HG03045 (cell line): Measurements from ENCODE around the gene ENTPD6.

Experiments used
- ATAC-seq: cut with Tn5 transposase; IDR thresholded peaks from one replicate; pipeline ENCODE4 v1.9.1; 2021; ENCODE audit warnings: mild to moderate bottlenecking, moderate library complexity; ENCODE audit not compliant: unreplicated experiment

Gene ENTPD6

GRCh38 chr20:25207149-25207959 is 11.8 kb downstream of the ENTPD6 start:
- ATAC-seq, result no peak

DNA sequence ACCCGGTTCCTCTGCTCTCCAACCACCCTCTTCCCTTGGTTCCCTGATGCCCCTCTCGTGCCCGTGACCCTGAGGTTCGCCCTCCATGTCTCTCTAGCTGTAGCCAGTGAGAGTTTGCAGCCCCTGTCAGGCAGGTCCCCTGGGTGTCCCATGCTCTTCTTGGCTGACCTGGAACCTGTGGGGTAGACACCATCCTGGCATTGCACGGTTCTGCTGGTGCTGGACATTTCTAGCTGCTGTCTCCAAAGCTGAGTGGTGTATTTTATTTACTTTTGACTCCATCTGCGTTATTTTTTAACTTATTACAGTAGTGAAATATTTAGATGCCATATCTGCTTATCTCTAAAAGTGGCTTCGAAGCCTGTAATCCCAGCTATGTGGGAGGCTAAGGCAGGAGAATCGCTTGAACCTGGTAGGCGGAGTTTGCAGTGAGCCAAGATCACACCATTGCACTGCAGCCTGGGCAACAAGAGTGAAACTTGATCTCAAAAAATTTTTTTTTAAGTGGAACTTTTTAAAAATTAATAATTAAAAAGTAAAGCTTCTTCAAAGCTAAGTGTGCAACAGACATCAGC is 12.5 kb downstream of the ENTPD6 start:
- no peak for ATAC-seq

GRCh38 chr20:25209400-25209799 is 13.9 kb downstream of the ENTPD6 start:
- no peak for ATAC-seq

DNA sequence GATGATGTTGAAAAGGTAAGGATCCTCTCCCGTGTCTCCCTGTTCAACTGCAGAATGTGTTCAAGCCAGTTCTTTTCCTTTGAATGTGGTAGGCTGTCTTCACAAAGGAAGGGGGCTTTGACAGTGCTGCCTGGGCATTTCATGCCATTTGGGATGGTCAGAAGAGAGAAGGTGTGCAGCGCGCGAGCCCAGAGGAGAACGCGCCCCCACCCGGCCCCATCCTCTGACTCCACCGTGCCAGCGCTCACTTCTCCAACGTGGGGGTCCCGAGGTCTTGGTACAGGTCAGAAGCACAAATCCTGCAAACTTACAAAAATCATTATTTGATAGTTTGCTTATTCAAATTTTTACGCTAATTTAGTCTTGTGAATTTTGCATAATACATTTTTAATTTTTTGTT is 14.4 kb downstream of the ENTPD6 start:
- no peak for ATAC-seq

GRCh38 chr20:25211273-25211672 is 15.8 kb downstream of the ENTPD6 start:
- ATAC-seq, result no peak

- ATAC-seq, result no peak
These were observed 16.7 kb downstream of the ENTPD6 start for GRCh38 chr20:25212242-25212641.

DNA sequence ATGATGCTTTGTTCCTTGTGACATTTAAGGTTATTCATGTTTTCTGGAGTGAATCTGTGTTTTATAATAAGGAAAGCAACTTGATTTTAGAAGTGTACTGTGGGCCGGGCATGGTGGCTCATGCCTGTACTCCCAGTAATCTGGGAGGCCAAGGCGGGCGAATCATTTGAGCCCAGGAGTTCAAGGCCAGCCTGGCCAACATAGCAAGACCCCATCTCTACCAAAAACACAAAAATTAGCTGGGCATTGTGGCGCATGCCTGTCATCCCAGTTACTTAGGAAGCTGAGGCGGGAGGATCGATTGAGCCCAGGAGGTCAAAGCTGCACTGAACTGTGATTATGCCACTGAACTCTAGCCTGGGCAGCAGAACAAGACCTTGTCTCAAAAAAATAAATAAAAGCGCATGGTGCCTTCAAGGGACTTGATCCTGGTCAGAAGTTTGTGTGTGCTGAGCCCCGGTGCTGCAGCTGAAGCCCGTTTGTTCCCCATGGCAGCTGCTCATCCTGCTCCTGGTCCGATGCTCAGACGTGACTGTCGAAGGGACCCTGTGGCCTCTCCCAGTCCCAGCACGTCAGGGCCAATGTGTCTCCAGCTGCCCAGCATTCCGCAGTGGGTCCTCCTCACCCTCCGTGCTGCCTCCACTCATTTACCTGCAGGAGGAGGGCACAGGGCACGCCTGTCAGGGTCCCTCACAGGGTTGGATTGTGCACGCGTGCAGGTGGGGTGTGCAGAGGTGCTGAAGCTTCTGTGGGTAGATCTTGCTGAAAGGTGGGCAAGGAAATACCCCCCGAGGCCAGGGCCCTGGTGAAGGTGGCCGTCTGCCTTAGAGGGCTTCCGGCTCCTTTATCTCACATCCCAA is 18.3 kb downstream of the ENTPD6 start:
- ATAC-seq, result no peak

GRCh38 chr20:25214426-25214790 is 18.9 kb downstream of the ENTPD6 start:
- no peak for ATAC-seq

- no peak for ATAC-seq
These were observed 19.3 kb downstream of the ENTPD6 start for GRCh38 chr20:25214819-25215218.

GRCh38 chr20:25215521-25215920 is 20.0 kb downstream of the ENTPD6 start:
- no peak for ATAC-seq

DNA sequence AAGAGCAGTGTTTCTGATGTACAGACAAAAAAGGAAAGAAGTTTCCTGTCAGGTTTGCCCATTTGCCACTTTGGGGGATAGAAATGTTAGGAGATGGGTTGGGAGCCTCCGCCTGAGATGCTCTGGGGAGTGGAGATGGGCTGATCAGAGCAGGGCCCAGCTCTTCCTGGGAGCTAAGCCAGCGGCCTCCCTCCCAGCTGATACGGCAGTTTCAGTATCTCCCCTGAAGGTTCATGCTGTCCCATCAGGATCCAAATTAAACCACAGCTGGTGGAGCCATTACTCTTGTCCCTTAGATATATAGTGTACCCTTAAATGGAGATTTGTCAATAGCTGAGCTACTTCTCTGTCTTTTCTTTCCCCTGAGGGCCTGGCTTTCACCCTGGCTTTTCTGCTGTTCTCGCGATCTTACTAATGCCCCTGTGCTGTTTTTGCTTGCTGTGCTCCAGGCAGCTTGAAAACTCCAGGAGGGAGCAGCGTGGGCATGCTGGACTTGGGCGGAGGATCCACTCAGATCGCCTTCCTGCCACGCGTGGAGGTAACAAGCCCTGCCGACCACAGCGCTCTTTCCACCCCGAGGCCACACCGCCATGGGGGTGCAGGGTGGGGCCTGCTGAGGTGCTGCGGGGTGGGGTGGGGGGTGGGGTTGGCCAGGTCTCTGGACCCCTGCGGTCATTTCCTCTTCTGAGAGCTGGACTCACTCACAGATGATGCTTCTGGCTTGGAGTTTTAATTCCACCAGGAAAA is 20.9 kb downstream of the ENTPD6 start:
- no peak for ATAC-seq

- no peak for ATAC-seq
These were observed 21.9 kb downstream of the ENTPD6 start for GRCh38 chr20:25217161-25218108.

- no peak for ATAC-seq
These were observed 22.6 kb downstream of the ENTPD6 start for GRCh38 chr20:25218109-25218486.

GRCh38 chr20:25218492-25218891 is 23.0 kb downstream of the ENTPD6 start:
- no peak for ATAC-seq

DNA sequence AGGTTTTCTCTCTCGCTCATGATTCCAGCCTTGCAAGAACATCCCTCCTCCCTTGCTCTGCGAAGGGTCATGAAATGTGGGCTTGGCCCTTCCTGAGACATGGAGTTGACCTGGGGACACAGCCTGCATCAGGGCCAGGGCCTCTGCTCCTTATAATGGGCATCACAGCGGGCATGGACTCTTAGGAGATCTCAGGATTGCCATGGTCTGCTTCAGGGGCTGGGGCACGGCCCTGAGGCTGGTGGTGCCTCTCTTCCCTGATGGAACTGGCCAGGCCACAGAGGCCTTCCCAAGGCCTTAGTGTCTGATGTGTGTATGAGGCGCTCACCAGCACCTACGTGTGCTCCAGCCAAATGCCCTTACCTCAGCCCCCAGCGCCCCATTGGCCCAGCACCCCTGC is 23.9 kb downstream of the ENTPD6 start:
- ATAC-seq, result no peak

- no peak for ATAC-seq
These were observed 24.7 kb downstream of the ENTPD6 start for GRCh38 chr20:25220021-25220730.

GRCh38 chr20:25220810-25221591 is 25.5 kb downstream of the ENTPD6 start:
- ATAC-seq, result no peak

DNA sequence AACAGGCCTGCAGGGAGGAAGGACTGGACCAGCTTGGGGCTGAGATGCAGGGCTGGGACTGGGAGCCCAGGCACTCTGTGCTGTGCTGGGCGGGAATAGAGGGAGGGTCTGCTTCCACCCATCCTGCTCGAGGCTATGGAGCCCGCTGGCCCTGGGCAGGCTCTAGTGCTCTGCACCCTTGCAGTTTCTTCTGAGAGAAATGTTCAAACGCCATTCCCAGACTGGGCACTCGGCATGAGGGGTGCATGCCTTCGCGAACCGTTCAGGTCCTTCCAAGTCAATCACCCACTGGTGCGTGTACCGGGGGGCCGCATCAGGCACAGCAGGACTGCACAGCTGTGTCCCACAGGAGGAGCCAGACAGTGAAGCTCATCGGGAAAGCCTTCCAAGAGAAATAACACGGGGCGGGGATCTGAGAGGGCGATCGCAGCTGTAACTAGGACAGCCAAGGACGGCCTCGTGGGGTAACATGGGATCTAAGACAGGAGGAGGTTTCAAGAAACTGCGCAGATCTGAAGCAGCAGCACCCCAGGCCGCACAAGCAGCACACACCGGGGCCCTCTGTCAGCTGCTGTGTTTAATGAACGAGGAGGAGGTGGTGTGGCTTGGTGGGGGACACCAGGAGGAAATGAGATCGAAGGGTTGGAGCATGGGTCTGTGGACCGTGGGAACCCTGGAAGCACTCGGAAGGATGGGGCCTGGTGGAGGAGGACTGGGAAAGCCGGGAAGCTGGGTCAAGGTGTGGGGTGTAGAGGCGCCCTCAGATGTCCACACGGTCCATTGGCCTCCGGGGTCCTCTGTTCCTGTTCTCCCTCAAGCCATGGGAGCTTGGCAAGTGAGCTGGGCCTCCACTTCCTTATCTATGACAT is 26.3 kb downstream of the ENTPD6 start:
- no peak for ATAC-seq
